Measurements from ENCODE around the gene SMIM43.
"Not testable (repeated sequence)": the region's sequence is repeated elsewhere in the genome, so short reads cannot be mapped to it uniquely, and the experiment has no call there.

Gene SMIM43

GRCh38 chr4:121736735-121737351, 28.1 kb downstream of the SMIM43 start:
- no peak for DNase-seq (ENCODE audit: low read depth)

- no peak for DNase-seq (ENCODE audit: low read depth)
These were observed 30.4 kb downstream of the SMIM43 start for GRCh38 chr4:121734571-121734970.

GRCh38 chr4:121733942-121734341, 31.0 kb downstream of the SMIM43 start:
- DNase-seq (ENCODE audit: low read depth) = no peak

GRCh38 chr4:121729753-121730152, 35.2 kb downstream of the SMIM43 start:
- not testable (repeated sequence) for DNase-seq (ENCODE audit: low read depth)

GRCh38 chr4:121728798-121729226, 36.2 kb downstream of the SMIM43 start:
- DNase-seq (ENCODE audit: low read depth) = no peak

GRCh38 chr4:121728066-121728465, 36.9 kb downstream of the SMIM43 start:
- no peak for DNase-seq (ENCODE audit: low read depth)

- no peak for DNase-seq (ENCODE audit: low read depth)
These were observed 38.2 kb downstream of the SMIM43 start for GRCh38 chr4:121726642-121727268.

- DNase-seq (ENCODE audit: low read depth) = no peak
These were observed 40.3 kb downstream of the SMIM43 start for GRCh38 chr4:121724671-121725070.

GRCh38 chr4:121721700-121722099, 43.3 kb downstream of the SMIM43 start:
- DNase-seq (ENCODE audit: low read depth) = no peak

GRCh38 chr4:121720109-121720508, 44.9 kb downstream of the SMIM43 start:
- no peak for DNase-seq (ENCODE audit: low read depth)

- DNase-seq (ENCODE audit: low read depth) = no peak
These were observed 47.2 kb downstream of the SMIM43 start for GRCh38 chr4:121717680-121718237.

- no peak for DNase-seq (ENCODE audit: low read depth)
These were observed 50.4 kb downstream of the SMIM43 start for GRCh38 chr4:121714548-121714947.

GRCh38 chr4:121712783-121713182, 52.2 kb downstream of the SMIM43 start:
- DNase-seq (ENCODE audit: low read depth) = no peak

GRCh38 chr4:121712001-121712651, 52.8 kb downstream of the SMIM43 start:
- no peak for DNase-seq (ENCODE audit: low read depth)

- no peak for DNase-seq (ENCODE audit: low read depth)
These were observed 53.5 kb downstream of the SMIM43 start for GRCh38 chr4:121711263-121712000.

GRCh38 chr4:121709766-121710405, 55.1 kb downstream of the SMIM43 start:
- DNase-seq (ENCODE audit: low read depth) = no peak
